ENCODE results near the gene MED25. TPM values are rescaled to one million over a fixed set of nuclear protein-coding genes. Genes with fewer than 3 reads are reported as not detected.
A peak's percentile ranks its signal among the peaks of the same experiment; 100 is the strongest.

MED25 gene
- total RNA-seq (10 to 100 TPM; 39.8 to 43.2 TPM), polyA plus RNA-seq (10 to 100 TPM in 2 of 3 donors, 1 to 10 TPM in 1; 7.5 to 19.2 (median 13.1) TPM), total RNA-seq (31.3 to 90.5 (median 42.5) reads per million in 6 experiments)

- ATAC-seq (peak; percentile 55), DNase-seq (peak; percentile 81 to 98 (median 89))
- Mint-ChIP-seq H3K27ac (peak within 1 kb of the TSS; percentile 98 to 100 (median 100)), H3K4me3 (peak within 1 kb of the TSS; percentile 94 to 100 (median 99)), H3K9me3 (no peaks in the 10 kb centered on the region), H3K27me3 (peaks cover 0 to 2% (median 0%) of the 10 kb centered on the region in 5 donors), H3K36me3 (peaks cover 0 to 6% (median 0%) of the 10 kb centered on the region in 3 donors), H3K4me1 (peaks cover 11 to 40% (median 32%) of the 10 kb centered on the region in 4 donors)
- POLR2A ChIA-PET: interaction anchor here (0.9 to 2.6 kb wide), 7 partner anchors 32 to 207 kb away, joined by 3 to 25 read pairs (median 14); partner anchors contain the start of genes AKT1S1, NUP62, PTOV1 and TBC1D17
Observed at GRCh38 chr19:49817964-49818648, at the start of gene MED25. Gene MED25 (plus strand): TSS chr19:49818289. CDS start chr19:49818342, 53 bp downstream.

GRCh38 chr19:49770529-49770928 lies 47.6 kb upstream of the MED25 start:
- no peak for DNase-seq
- peaks cover 39 to 66% (median 51%) of the 10 kb centered on the region in 4 donors for H3K4me1 Mint-ChIP-seq
- H3K36me3 Mint-ChIP-seq: peaks cover 0 to 19% (median 8%) of the 10 kb centered on the region in 3 donors
- peaks cover 0 to 4% (median 0%) of the 10 kb centered on the region in 5 donors for H3K27me3 Mint-ChIP-seq
- H3K4me3 Mint-ChIP-seq: peak overlapping the region in 1 of 10 donors; percentile 6
- no peak for ATAC-seq
- POLR2A ChIA-PET: interaction anchor here (0.7 kb wide), 3 partner anchors 40 to 752 kb away, joined by 4 to 8 read pairs (median 7); no protein-coding TSS in a partner anchor
- H3K27ac Mint-ChIP-seq: peak overlapping the region in 2 of 10 donors; percentile 48 to 55
- no peaks in the 10 kb centered on the region for H3K9me3 Mint-ChIP-seq

- H3K9me3 Mint-ChIP-seq: no peaks in the 10 kb centered on the region
- ATAC-seq (no peak), DNase-seq (no peak)
- H3K27ac Mint-ChIP-seq: peak overlapping the region in 3 of 10 donors; percentile 16 to 43 (median 37)
- H3K4me1 Mint-ChIP-seq: peaks cover 38 to 69% (median 53%) of the 10 kb centered on the region in 4 donors
- H3K27me3 Mint-ChIP-seq: no peaks in the 10 kb centered on the region
- peaks cover 0 to 22% (median 8%) of the 10 kb centered on the region in 3 donors for H3K36me3 Mint-ChIP-seq
- H3K4me3 Mint-ChIP-seq: peak overlapping the region in 2 of 10 donors; percentile 6 to 7
- POLR2A ChIA-PET: no interaction called here
Observed at GRCh38 chr19:49771674-49772139, 46.4 kb upstream of the MED25 start.

- ATAC-seq (no peak), DNase-seq (no peak)
- Mint-ChIP-seq H3K4me1 (peaks cover 30 to 61% (median 44%) of the 10 kb centered on the region in 4 donors), H3K27me3 (no peaks in the 10 kb centered on the region), H3K27ac (peak overlapping the region in 3 of 10 donors; percentile 67 to 83 (median 75)), H3K36me3 (peaks cover 0 to 23% (median 8%) of the 10 kb centered on the region in 3 donors), H3K9me3 (no peaks in the 10 kb centered on the region), H3K4me3 (no peak overlapping the region)
- POLR2A ChIA-PET: no interaction called here
Observed at GRCh38 chr19:49772850-49773432, 45.1 kb upstream of the MED25 start.

- DNase-seq: no peak
- POLR2A ChIA-PET: no interaction called here
- no peaks in the 10 kb centered on the region for H3K27me3 Mint-ChIP-seq
- H3K9me3 Mint-ChIP-seq: no peaks in the 10 kb centered on the region
- no peak for ATAC-seq
- H3K4me1 Mint-ChIP-seq: peaks cover 26 to 52% (median 37%) of the 10 kb centered on the region in 4 donors
- H3K27ac Mint-ChIP-seq: peak overlapping the region in 3 of 10 donors; percentile 25 to 83 (median 67)
- H3K36me3 Mint-ChIP-seq: peaks cover 0 to 23% (median 8%) of the 10 kb centered on the region in 3 donors
- H3K4me3 Mint-ChIP-seq: peak overlapping the region in 1 of 10 donors; percentile 35
Observed at GRCh38 chr19:49773663-49774350, 44.3 kb upstream of the MED25 start.

GRCh38 chr19:49774969-49775368 lies 43.1 kb upstream of the MED25 start:
- Mint-ChIP-seq H3K9me3 (no peaks in the 10 kb centered on the region), H3K4me1 (peaks cover 24 to 49% (median 34%) of the 10 kb centered on the region in 4 donors), H3K27me3 (no peaks in the 10 kb centered on the region), H3K36me3 (peaks cover 0 to 24% (median 9%) of the 10 kb centered on the region in 3 donors), H3K4me3 (no peak overlapping the region), H3K27ac (no peak overlapping the region)
- no peak for DNase-seq
- ATAC-seq: no peak
- POLR2A ChIA-PET: no interaction called here

GRCh38 chr19:49775742-49776370 lies 42.2 kb upstream of the MED25 start:
- POLR2A ChIA-PET: interaction anchor here (1.7 kb wide), 1 partner anchor 12 kb away, joined by 3 read pairs; the partner anchor contains the start of gene TSKS
- Mint-ChIP-seq H3K4me1 (peaks cover 26 to 51% (median 38%) of the 10 kb centered on the region in 4 donors), H3K27ac (peak overlapping the region in 7 of 10 donors; percentile 41 to 89 (median 75)), H3K4me3 (peak overlapping the region in 2 of 10 donors; percentile 11 to 36), H3K36me3 (peaks cover 0 to 24% (median 9%) of the 10 kb centered on the region in 3 donors), H3K9me3 (no peaks in the 10 kb centered on the region), H3K27me3 (no peaks in the 10 kb centered on the region)
- ATAC-seq (peak; percentile 39 to 72), DNase-seq (no peak)

- POLR2A ChIA-PET: interaction anchor here (1.7 kb wide), 1 partner anchor 13 kb away, joined by 3 read pairs; the partner anchor contains the start of gene TSKS
- H3K36me3 Mint-ChIP-seq: peaks cover 0 to 27% (median 9%) of the 10 kb centered on the region in 3 donors
- H3K27me3 Mint-ChIP-seq: no peaks in the 10 kb centered on the region
- H3K9me3 Mint-ChIP-seq: no peaks in the 10 kb centered on the region
- H3K4me3 Mint-ChIP-seq: peak overlapping the region in 1 of 10 donors; percentile 36
- H3K4me1 Mint-ChIP-seq: peaks cover 30 to 54% (median 42%) of the 10 kb centered on the region in 4 donors
- DNase-seq (no peak), ATAC-seq (no peak)
- peak overlapping the region in 5 of 10 donors; percentile 66 to 89 (median 76) for H3K27ac Mint-ChIP-seq
Observed at GRCh38 chr19:49776371-49776764, 41.7 kb upstream of the MED25 start.

GRCh38 chr19:49779731-49780555 lies 38.1 kb upstream of the MED25 start:
- Mint-ChIP-seq H3K9me3 (no peaks in the 10 kb centered on the region), H3K36me3 (peaks cover 3 to 36% (median 11%) of the 10 kb centered on the region in 3 donors), H3K4me1 (peaks cover 23 to 33% (median 29%) of the 10 kb centered on the region in 4 donors), H3K27ac (peak overlapping the region in 7 of 10 donors; percentile 29 to 81 (median 56)), H3K27me3 (no peaks in the 10 kb centered on the region), H3K4me3 (peak overlapping the region in 1 of 10 donors; percentile 73)
- POLR2A ChIA-PET: no interaction called here
- ATAC-seq (no peak), DNase-seq (no peak)

GRCh38 chr19:49780861-49781260 lies 37.2 kb upstream of the MED25 start:
- H3K27me3 Mint-ChIP-seq: no peaks in the 10 kb centered on the region
- H3K9me3 Mint-ChIP-seq: no peaks in the 10 kb centered on the region
- peaks cover 23 to 28% (median 27%) of the 10 kb centered on the region in 4 donors for H3K4me1 Mint-ChIP-seq
- H3K27ac Mint-ChIP-seq: peak overlapping the region in 5 of 10 donors; percentile 22 to 81 (median 40)
- no peak for ATAC-seq
- DNase-seq: no peak
- POLR2A ChIA-PET: no interaction called here
- H3K36me3 Mint-ChIP-seq: peaks cover 7 to 43% (median 11%) of the 10 kb centered on the region in 3 donors
- peak overlapping the region in 1 of 10 donors; percentile 73 for H3K4me3 Mint-ChIP-seq

- DNase-seq (no peak), ATAC-seq (no peak)
- Mint-ChIP-seq H3K9me3 (no peaks in the 10 kb centered on the region), H3K4me1 (peaks cover 18 to 27% (median 23%) of the 10 kb centered on the region in 4 donors), H3K27me3 (no peaks in the 10 kb centered on the region), H3K36me3 (peaks cover 7 to 47% (median 11%) of the 10 kb centered on the region in 3 donors), H3K4me3 (peak overlapping the region in 1 of 10 donors; percentile 73), H3K27ac (peak overlapping the region in 4 of 10 donors; percentile 29 to 81 (median 43))
- POLR2A ChIA-PET: no interaction called here
Observed at GRCh38 chr19:49781394-49781793, 36.7 kb upstream of the MED25 start.

Measured in naive thymus-derived CD8-positive, alpha-beta T cell (primary cell).